PFSK-1 (cell line): ENCODE data around the gene ANKRD52.

Experiments
- FOXP2 ChIP-seq: optimal IDR thresholded peaks from 2 replicates; pipeline ENCODE3; 2011; ENCODE audit warnings: borderline replicate concordance, control low read depth, inconsistent platforms; ENCODE audit not compliant: insufficient read depth; ENCODE audit errors: extremely low read length, extremely low read depth
- POLR2AphosphoS5 ChIP-seq: IDR thresholded peaks from 2 replicates; pipeline ENCODE4 v1.6.1; 2012; ENCODE audit warnings: low read depth, mild to moderate bottlenecking, control low read depth, low read length, moderate library complexity
- REST ChIP-seq, 2 experiments: IDR thresholded peaks; 2 replicates each; pipeline versions ENCODE4 v1.6.1 to v1.8.0; 2011 to 2012; ENCODE audit warnings: low read depth in 2 of 2, low read length in 2 of 2, control low read depth in 1 of 2, inconsistent platforms in 1 of 2, mild to moderate bottlenecking in 1 of 2, moderate library complexity in 1 of 2; ENCODE audit not compliant: insufficient read depth in 1 of 2
- SIN3A ChIP-seq: IDR thresholded peaks from 2 replicates; pipeline ENCODE4 v1.6.1; 2012; ENCODE audit warnings: mild to moderate bottlenecking, low read length, moderate library complexity, borderline replicate concordance; ENCODE audit not compliant: insufficient read depth
- TAF1 ChIP-seq: IDR thresholded peaks from 2 replicates; pipeline ENCODE4 v1.6.1; 2012; ENCODE audit warnings: low read length, control low read depth, borderline replicate concordance; ENCODE audit not compliant: insufficient read depth

The ANKRD52 gene

GRCh38 chr12:56297400-56297799 lies 39.2 kb upstream of the ANKRD52 start:
- TF ChIP-seq REST (IDR thresholded peaks at IDR 0.05; ENCODE audit: insufficient read depth in 1 of 2, low read depth in 2 of 2, low read length in 2 of 2), result no peak
- no peak for TF ChIP-seq TAF1
- TF ChIP-seq POLR2AphosphoS5, result no peak
- no peak for TF ChIP-seq FOXP2
- no peak for TF ChIP-seq SIN3A

- TF ChIP-seq FOXP2 (no peak), SIN3A (no peak), REST (IDR thresholded peaks at IDR 0.05; ENCODE audit: insufficient read depth in 1 of 2, low read depth in 2 of 2, low read length in 2 of 2) (no peak), TAF1 (no peak), POLR2AphosphoS5 (no peak)
Observed at GRCh38 chr12:56296295-56296694, 38.1 kb upstream of the ANKRD52 start.

- TF ChIP-seq REST (IDR thresholded peaks at IDR 0.05; ENCODE audit: insufficient read depth in 1 of 2, low read depth in 2 of 2, low read length in 2 of 2) (no peak), FOXP2 (no peak), SIN3A (no peak), TAF1 (no peak), POLR2AphosphoS5 (no peak)
Observed at GRCh38 chr12:56293795-56294194, 35.6 kb upstream of the ANKRD52 start.

- TF ChIP-seq POLR2AphosphoS5, result no peak
- no peak for TF ChIP-seq SIN3A
- TF ChIP-seq FOXP2, result no peak
- TF ChIP-seq REST (IDR thresholded peaks at IDR 0.05; ENCODE audit: insufficient read depth in 1 of 2, low read depth in 2 of 2, low read length in 2 of 2), result no peak
- TF ChIP-seq TAF1, result no peak
Observed at GRCh38 chr12:56288705-56289387, 30.7 kb upstream of the ANKRD52 start.
